Neural cell (in vitro differentiated cells): Measurements from ENCODE around the gene SMCO1.

Experiments used
- CTCF ChIP-seq: fragments of 450-650 bp; IDR thresholded peaks from 2 replicates; pipeline ENCODE4 v1.5.1; 2014; ENCODE audit warnings: antibody characterized with exemption, mild to moderate bottlenecking, moderate library complexity; ENCODE audit not compliant: poor library complexity, severe bottlenecking
- EP300 ChIP-seq: fragments of 450-650 bp; conservative IDR thresholded peaks from 2 replicates; pipeline ENCODE4 v1.6.1; 2014; ENCODE audit warnings: antibody characterized with exemption, mild to moderate bottlenecking, moderate library complexity; ENCODE audit not compliant: poor library complexity, severe bottlenecking
- EZH2 ChIP-seq: fragments of 200-600, 300-800 bp; shearing (Covaris generic), sonication (generic); IDR thresholded peaks from 2 replicates; pipeline ENCODE4 v1.6.1; 2014; ENCODE audit warnings: antibody characterized with exemption, low read length, borderline replicate concordance, mild to moderate bottlenecking; ENCODE audit not compliant: insufficient read depth, poor library complexity, severe bottlenecking
- MXI1 ChIP-seq: fragments of 450-650 bp; conservative IDR thresholded peaks from 2 replicates; pipeline ENCODE4 v1.6.1; 2014; ENCODE audit warnings: antibody characterized with exemption, mild to moderate bottlenecking; ENCODE audit not compliant: poor library complexity, severe bottlenecking
- TAF1 ChIP-seq: IDR thresholded peaks from 2 replicates; pipeline ENCODE4 v1.6.1; 2012; ENCODE audit warnings: low read depth

DNA sequence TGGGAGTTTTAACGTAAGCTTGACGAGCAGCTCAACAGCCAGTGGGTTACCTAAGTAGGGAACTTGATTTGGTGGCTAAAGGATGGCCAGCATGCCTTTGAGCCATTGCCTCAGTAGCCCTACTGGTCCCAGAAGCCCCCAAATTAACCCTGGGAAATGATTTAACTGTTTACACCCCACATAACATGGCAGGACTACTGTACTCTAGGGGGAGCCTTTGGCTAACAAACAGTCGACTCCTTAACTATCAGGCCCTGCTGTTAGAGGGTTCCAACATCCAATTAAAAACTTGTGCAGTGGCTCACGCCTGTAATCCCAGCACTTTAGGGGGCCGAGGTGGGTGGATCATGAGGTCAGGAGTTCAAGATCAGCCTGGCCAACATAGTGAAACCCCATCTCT is 9.4 kb upstream of the SMCO1 start:
- TF ChIP-seq CTCF (no peak), TAF1 (no peak), EZH2 (no peak), EP300 (no peak), MXI1 (no peak)
